HS-27A (cell line): ENCODE results near the gene CTR9.
A peak's percentile ranks its signal among the peaks of the same experiment; 100 is the strongest.

Source experiments
- DNase-seq: peaks from one replicate; pipeline ENCODE4 v3.0.0-alpha.2; 2012; ENCODE audit warnings: low read depth, missing footprints

The CTR9 gene

DNA sequence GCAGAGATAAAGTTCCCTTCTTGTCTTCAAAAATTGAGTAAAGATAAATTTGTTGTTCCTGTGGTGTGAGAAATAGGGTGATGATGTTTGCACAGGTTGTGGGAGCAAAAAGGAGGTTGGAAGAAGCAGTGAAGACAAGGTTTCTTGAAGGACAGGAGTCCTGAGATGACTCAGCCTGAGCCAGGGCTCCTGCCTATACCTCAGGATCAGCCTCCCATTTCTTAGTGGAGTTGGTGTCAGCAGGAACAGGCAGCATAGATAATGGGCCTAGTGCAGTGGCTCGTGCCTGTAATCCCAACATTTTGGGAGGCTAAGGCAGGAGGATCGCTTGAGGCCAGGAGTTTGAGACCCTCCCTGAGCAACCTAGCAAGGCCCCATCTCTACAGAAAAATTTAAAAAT is 29.0 kb downstream of the CTR9 start:
- DNase-seq = no peak

DNA sequence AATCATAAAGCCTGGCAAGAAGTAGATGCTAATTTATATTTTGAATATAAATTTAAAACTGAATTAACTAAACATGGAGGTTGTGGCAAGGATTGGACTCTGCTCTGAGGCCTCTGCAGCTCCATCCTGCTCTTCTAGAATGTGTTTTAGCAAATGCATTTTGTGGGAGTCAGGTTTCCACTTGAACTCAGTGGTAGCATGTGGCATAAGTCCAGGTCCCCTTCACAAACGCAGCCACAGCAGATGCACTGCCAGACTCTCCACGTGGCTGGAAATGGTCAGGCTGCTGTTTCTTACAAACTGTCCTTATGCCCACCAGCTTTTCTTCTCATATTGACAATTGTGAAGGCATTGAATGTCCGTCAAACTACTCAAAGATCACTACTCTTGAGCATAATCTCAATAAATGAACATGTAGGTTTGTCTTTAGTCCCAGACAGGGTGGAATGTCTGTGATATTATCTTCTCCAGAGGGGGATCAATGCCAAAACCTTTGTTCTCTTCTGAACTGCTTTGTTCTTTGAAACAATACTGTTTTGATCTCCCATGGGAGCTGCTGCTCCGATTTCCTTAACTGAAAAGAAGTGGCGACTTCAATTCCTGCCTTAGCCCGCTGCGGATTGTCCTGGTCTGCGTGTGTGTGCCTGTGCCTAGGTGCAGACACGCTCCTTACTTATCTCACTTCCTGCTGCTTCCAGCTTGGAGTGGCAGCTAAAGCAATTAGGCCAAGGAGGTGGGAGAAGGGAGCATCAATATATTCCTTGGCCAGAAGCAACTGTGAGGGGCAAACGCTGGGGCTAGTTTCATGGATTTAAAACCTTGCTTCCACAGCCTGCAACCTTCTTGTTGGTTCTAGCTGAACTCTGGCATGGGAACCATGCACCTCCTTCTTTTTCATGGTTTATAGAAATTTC is 33.4 kb downstream of the CTR9 start:
- DNase-seq = no peak

DNA sequence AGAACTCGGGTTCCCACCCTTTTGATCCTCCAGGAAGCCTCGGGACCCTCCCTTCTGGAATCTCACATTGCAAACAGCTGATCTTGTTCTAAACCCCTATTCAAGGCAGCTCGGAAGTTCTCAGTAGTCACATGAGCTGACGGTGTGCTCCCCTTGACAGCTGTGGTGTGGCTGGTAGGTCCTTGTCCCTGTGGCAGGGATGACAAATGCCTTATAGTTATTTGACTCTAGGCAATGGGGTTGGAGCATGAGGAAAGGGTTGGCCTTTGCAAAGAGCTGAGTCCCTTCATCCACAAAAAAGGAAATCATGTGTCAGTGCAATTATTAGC is 34.1 kb downstream of the CTR9 start:
- DNase-seq = no peak

DNA sequence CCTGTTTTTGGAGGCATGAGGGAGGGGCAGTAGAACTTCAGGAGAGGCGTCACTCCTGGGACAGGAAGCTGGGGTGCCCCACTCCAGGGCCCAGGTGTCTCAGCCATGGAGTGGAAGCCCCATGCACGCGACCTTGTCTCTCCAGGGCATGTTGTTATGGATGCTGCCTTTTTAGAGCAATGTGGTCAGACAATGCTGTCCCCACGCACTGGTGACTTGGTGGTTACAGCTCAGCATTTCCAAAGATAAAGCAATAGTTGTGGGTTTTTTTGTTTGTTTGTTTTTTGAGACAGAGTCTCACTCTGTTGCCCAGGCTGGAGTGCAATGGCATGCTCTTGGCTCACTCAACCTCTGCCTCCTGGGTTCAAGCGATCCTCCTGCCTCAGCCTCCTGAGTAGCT is 35.4 kb downstream of the CTR9 start:
- no peak for DNase-seq

- peak; percentile 59 for DNase-seq
Observed at GRCh38 chr11:10792385-10793068, 41.5 kb downstream of the CTR9 start.

- DNase-seq = no peak
Observed at GRCh38 chr11:10793470-10794255, 42.6 kb downstream of the CTR9 start.

- DNase-seq = no peak
Observed at GRCh38 chr11:10796191-10796590, 45.1 kb downstream of the CTR9 start.

GRCh38 chr11:10797001-10797400 is 46.0 kb downstream of the CTR9 start:
- DNase-seq = no peak

- DNase-seq = no peak
Observed at GRCh38 chr11:10797531-10797930, 46.5 kb downstream of the CTR9 start.

DNA sequence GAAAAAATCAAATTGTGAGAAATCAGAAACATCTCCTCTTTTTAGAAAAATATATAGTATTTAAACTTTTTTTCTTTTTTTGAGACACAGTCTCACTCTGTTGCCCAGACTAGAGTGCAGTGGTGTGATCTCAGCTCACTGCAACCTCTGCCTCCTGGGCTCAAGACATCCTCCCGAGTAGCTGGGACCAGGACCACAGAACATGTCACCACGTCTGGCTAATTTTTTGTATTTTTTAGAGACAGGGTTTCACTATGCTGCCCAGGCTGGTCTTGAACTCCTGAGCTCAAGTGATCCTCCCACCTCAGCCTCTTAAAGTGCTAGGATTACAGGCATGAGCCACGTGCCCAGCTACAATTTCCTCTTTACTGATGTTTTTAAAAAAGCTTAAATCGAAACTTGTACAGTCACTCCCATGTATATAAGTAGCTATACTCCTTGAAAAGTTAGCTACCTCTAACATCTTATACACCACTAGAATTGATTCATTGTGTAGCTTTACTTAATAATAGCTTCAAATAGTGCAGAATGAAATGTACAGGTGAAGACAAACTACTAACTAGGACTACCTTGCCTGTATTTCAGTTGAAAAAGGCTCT is 47.4 kb downstream of the CTR9 start:
- DNase-seq = no peak

- no peak for DNase-seq
Observed at GRCh38 chr11:10800292-10800691, 49.2 kb downstream of the CTR9 start.

- DNase-seq = no peak
Observed at GRCh38 chr11:10803676-10804075, 52.6 kb downstream of the CTR9 start.

DNA sequence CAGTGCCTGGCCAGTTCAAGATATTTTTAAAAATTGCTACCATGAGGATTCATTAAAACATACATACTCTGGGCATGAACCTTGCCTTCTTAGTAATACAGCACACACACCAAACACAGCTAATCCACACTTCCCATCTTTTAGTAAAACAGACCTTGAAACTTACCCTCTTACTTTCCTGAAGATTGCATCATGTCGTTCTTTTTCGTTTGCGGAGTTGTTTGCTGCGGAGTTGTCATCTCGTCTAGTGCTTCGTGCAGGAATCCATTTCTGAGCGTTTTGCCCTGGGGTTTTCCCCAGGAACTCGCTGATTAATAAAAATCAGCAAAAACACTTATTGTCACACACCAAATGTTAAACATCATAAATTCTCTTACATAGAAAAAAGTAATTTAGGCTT is 54.7 kb downstream of the CTR9 start:
- DNase-seq = no peak

DNA sequence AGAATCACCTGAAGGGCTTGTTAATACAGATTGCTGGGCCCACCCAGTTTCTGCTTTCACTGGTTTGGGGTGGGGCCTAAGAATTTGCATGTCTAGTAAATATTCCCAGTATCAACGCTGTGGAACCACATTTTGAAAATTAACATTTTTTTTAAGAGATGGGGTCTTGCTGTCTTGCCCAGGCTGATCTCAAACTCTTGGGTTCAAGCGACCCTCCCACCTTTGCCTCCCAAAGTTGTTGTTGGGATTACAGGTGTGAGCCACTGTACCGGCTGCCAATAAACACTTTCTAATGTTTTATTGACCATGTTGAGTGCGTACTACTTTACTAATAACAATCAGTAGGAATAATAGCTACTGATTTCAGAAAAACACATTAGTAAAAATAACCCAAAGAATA is 55.2 kb downstream of the CTR9 start:
- DNase-seq = no peak

GRCh38 chr11:10807493-10808234 is 56.6 kb downstream of the CTR9 start:
- no peak for DNase-seq

DNA sequence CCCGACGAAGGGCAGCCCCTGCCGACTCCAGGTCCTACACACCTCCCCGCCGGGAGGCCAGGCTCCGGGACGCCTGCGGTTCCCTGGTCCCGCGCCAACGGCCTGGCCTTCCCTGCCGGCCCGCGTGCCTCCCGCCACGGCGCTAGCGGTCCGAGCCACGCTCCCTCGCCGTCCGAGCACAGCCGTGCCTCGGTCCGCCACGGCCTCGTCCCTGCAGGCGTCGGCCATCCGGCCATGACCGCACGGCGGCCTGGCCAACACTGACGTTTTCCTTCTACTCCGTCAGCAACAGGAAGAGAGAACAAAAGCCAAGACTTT is 57.1 kb downstream of the CTR9 start:
- no peak for DNase-seq

GRCh38 chr11:10808553-10809372 is 57.7 kb downstream of the CTR9 start, which contains the start of gene EIF4G2:
Gene EIF4G2, minus strand, starts transcription at chr11:10808926.
- peak; percentile 96 for DNase-seq

DNA sequence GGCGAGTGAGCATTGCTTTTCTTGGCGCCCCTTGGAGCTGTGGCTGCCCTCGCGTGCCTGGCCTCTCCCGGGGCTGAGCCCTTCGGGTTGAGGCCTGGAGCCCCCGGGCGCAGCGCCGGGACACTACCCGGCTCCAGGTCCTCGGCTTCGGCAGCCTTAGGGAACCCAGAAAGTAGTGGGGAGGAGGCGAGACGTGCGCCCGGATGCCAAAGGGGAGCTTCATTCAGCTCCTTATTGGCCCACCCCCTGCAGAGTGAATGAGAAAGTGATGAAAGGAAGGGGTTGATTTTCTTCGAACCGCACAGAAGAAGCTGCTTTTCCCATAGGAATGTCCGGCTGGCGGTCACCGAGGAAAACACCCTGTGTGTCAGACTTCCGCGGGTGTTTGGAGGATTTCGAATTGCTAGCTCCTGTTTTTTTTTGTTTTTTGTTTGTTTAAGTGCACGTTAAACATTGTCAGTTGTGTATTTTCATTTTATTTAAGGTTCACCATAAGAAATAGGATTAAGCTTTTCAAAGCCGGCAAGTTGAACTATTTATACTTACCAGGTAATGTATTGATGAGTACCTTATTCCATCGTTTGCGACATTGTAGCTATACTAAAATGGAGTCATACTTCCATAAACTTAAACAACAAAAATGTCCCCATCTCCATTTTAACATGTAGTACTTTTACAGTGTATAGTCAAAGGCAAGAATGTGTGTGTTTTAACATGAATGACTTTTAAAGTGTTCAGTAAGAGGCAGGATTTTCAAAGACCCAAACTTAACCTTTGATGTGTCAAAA is 58.5 kb downstream of the CTR9 start:
- peak; percentile 47 for DNase-seq

GRCh38 chr11:10813945-10814344 is 62.9 kb downstream of the CTR9 start:
- DNase-seq = no peak

DNA sequence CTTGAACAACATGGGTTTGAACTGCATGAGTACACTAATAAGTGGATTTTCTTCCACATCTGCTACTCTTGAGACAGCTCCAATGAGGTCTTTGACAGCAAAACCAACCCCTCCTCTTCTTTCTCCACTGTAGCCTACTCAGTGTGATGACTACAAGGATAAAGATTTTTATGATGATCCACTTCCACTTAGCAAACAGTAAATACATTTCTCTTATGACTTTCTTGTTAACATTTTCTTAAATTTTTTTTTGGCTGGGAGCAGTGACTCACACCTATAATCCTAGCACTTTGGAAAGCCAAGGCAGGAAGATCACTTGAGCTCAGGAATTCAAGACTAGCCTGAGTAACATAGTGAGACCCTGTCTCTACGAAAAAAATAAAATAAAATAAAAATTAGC is 67.5 kb downstream of the CTR9 start:
- peak; percentile 84 for DNase-seq
